Kidney capillary endothelial cell (primary cell): ENCODE measurements around the gene ITPK1.

Experiments used
- DNase-seq: peaks from one replicate; pipeline ENCODE4 v3.0.0-alpha.2; 2018; ENCODE audit warnings: low spot score

Gene ITPK1

DNA sequence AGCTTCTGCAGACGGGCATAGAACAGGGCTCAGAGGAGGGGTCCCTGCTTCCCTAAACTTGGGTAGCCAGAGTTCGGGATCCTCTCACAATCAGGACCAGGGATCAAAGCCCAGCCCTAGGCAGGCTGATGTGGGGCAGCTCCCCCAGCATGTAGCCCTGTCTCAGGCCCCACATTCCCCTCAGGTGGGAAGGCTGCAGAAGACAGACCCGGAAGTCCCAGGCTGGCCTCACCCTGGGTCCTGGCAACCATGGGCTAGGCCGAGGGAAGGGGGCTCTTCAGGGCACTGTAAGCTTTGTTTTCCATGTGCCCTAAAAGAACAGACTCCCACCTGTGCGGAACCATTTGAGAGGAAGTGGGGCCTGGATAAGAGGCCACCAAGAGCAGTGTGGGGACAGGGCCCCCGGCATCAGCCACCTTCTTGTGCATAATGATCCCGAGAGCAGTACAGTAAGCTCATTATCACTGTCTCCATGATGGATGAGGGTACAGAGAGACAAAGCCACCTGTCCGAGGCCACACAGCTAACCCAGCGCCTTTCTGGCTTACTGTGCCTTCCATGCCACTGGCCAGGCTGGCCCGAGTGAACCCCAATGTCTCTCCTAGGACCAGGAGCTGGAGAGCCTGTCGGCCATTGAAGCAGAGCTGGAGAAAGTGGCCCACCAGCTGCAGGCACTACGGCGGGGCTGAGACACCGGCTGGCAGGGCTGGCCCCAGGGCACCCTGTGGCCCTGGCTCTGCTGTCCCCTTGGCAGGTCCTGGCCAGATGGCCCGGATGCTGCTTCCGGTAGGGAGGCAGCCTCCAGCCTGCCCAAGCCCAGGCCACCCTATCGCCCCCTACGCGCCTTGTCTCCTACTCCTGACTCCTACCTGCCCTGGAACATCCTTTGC lies 181.3 kb downstream of the ITPK1 start:
- DNase-seq: no peak

DNA sequence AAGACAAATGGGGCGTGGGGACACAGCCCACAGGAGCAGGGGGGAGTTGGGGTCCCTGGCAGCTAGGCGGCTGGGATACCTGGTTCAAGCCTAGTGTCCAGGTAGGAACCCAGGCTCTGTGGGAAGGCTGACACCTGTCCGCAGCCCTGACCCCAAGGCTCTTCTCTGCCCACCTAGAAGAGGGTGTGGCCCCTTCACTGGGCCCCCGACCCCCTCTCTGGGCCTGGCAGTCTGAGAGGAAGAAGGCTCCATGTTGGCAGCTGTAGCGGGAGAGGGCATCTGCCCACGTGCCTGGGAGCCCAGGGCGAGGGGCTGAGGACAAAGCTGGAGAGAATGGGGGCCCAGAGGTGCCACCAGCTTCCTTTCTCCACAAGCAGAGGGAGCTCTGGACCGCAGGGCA lies 182.2 kb downstream of the ITPK1 start:
- no peak for DNase-seq

DNA sequence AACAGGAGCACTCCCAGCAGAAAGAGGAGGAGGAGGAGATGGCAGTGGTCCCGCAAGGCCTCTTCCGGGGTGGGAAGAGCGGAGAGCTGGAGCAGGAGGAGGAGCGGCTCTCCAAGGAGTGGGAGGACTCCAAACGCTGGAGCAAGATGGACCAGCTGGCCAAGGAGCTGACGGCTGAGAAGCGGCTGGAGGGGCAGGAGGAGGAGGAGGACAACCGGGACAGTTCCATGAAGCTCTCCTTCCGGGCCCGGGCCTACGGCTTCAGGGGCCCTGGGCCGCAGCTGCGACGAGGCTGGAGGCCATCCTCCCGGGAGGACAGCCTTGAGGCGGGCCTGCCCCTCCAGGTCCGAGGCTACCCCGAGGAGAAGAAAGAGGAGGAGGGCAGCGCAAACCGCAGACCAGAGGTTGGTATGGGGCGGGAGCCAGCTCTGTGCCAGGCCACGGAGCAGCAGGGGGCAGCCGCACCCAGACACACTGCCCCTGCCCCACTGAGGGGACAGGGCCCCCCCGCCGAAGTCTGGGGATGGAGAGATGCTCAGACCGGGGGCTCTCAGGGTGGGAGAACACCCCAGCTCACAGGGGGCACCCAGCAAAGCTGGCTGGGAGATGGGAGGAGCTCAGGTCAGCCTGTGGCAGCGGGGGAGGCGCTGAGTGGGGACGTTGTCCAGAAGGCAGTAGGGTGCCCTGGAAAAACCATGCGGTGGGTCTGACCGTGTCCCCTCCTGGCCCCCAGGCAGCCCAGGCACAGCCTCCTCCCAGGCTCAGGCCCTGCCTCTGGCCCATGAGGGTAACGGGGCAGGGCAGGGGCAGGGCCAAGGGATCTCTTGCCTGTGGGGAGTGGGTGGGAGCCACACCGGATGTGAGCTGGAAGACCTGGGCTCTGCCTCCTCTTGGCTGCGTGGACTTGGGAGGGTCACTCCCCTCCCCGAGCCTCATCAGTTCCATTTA lies 183.0 kb downstream of the ITPK1 start:
- DNase-seq: no peak

DNA sequence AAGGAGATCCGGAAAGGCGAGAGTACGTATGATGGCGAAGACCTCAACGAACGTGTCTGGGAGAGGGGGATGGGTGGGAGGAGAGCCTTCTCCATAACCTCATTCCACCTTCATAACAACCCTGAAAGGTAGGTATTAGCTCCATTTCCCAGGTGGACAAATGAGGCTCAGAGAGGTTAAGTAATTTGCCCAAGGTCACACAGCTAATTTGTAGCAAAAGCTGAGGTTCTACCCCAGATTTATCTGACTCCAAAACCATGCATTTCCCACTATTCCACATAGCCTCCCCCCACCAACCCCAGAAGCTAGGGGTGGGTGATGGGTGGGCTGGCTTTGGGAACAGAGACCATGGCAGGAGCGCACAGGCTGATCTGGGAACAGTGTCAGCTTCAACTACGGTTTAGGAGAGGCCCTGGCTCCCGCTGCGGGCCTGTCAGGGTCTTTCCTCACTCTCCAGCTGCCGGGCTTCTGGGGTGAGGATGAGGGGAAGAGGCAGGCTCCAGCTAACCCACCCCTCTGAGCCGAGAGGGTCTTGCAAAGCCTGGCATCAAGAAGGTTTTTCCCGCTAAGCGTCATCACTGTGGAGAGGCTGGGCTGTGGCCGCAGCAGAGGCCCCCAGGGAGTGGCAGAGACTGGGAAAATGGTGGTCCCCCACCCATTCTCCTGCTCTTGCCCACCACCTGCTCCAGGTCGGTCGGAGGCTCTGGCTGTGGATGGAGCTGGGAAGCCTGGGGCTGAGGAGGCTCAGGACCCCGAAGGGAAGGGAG lies 183.9 kb downstream of the ITPK1 start:
- no peak for DNase-seq

DNA sequence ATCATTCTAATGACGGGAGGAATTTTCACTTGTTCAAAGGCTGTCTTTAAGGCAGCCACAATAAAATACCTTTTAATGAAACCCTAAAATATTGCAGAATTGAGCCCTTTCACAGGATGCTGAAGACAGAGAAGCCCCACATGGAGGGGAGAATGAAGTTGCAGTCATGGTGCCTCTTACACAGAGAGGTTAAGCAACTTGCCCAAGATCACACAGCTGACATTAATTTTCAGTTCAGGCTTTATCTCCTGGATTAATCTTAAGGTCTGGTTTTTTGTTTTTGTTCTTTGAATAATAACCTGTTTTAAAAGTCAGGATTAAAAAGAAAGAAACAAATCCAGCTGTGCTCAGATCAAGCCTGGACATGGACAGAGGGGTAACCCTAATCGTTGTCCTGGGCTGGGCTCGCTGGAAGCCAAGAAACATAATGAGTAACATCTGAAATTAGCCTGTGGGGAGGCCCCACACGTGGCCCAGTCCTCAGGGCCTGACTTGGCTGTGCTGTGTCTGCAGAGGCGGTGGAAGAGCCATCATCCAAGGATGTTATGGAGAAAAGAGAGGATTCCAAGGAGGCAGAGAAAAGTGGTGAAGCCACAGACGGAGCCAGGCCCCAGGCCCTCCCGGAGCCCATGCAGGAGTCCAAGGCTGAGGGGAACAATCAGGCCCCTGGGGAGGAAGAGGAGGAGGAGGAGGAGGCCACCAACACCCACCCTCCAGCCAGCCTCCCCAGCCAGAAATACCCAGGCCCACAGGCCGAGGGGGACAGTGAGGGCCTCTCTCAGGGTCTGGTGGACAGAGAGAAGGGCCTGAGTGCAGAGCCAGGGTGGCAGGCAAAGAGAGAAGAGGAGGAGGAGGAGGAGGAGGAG lies 184.8 kb downstream of the ITPK1 start:
- DNase-seq: no peak

DNA sequence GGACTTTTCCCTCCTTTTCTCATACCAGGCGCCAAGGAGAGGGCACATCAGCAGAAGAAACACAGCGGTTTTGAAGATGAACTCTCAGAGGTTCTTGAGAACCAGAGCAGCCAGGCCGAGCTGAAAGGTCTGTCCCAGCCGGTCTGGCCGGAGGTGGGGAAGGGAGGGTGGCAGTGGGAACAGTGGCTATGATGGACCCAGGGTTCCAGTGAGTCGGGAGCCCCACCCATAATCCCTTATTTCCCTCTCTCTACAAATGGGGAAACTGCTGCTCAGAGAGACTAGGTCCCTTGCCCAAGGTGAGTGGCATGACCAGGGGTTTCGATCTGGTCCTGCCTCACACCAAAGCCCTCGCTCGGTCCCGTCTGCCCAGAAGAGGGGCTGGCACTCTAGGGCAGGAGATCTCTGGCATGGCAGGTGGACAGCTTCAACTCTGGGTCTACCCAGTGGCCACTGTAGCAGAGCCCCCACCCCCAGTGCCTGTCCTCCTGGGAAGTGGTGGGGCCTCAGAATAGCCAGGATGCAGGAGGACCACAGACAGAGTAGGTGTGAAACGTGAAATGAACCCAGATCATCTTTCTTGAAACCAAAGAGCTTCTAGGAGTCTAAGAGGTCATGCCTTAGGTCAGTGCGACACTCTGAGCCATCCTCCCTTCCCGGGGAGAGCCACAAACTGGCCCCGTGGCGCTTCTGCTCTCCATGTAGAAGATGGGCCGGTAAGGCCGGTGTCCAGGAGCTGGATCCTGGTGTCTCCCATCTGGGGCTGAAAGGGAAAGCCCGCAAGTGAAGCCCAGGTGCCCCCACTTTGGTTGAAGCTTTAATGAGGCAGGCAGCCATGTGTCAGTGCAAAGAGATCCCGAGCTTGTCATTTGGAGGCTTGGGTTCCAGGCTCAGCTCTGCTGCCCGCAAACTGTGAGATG lies 185.8 kb downstream of the ITPK1 start:
- no peak for DNase-seq

- DNase-seq: no peak
Observed at GRCh38 chr14:92928961-92929688, 186.6 kb downstream of the ITPK1 start.

DNA sequence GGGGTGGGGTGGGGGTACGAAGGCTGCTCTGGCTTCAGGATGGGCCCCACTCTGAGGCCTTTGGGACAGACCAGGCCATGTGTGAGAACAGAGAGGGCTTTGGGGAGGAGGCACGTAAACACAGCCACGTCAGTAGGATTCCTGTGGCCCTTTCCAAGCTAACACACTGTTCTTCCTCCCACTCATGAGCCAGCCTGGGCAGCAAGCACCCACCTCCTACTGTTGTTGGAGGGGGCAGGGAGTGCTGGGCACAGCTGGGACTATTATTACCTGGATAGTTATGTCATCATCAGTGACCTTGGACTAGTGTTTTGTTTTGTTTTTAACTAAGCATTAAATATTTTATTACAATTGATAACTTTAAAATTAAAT lies 187.5 kb downstream of the ITPK1 start:
- DNase-seq: no peak

GRCh38 chr14:92927349-92928257 lies 188.1 kb downstream of the ITPK1 start:
- DNase-seq: no peak

GRCh38 chr14:92926931-92927330 lies 188.8 kb downstream of the ITPK1 start:
- DNase-seq: no peak

DNA sequence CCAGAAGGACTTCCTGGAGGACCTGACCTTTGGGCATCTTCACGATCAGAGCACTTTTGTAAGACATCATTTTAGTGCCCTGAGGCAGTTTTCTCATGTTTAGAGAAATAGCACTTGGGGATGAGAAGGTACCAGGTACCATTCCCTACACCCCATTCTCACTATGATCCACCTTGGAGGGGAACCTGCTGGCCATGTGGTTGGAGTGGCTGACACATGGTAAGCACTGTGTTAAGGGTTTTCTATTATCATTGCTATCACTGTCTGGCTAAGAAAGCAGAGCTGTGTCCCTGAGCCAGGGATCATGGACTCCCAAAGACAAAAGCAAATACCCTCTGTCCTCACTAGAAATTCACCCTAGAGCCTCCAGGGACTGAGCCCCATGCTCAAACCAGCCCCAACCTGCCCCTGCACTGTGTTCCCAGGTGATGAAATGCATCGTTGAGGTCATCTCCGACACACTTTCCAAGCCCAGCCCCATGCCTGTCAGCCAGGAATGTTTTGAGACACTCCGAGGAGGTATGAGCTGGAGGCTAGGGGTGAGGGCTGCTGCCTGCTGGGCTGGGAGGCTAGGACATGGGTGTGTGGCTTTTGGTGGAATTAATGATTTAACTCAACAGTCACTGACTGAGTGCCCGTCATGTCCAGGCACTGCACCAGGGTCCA lies 189.4 kb downstream of the ITPK1 start:
- DNase-seq: no peak

DNA sequence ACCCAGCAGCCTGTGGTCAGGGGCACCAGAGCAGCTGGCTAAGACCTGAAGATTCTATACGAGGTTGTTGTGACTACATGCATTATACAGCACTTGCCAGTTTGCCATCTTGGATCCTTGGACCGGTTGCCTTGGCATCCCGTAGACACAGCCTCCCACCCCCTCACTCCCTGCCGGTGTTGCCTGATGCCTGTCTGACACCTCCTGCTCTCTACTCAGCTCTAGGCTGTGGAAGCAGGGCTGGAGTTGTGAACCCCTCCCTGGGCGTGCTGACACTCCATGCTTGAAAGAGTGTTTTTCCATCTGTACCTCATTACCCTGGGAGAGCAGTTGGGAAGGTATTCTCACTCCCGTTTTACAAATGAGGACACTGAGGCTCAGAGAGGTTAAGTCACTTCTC lies 190.3 kb downstream of the ITPK1 start:
- no peak for DNase-seq

DNA sequence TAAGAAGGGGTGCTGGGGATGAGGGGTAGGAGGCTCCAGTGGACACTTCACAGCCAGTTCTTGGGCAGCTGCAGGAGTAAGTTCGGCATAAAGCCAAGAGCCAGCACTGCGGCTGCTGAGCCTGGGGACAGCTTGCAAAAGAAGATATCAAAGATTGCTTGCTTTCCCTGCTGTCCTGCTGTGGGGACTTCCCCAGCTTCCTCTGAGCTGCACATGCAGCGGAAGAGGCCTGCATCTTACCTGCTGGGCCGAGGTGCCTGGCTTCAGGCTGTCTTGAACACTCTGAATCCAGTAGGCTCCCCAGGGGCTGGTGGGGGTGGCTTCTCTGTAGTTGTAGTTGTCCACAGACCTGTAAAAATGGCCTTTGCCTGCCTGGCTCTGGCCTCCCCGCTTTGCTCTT lies 191.5 kb downstream of the ITPK1 start:
- DNase-seq: no peak

DNA sequence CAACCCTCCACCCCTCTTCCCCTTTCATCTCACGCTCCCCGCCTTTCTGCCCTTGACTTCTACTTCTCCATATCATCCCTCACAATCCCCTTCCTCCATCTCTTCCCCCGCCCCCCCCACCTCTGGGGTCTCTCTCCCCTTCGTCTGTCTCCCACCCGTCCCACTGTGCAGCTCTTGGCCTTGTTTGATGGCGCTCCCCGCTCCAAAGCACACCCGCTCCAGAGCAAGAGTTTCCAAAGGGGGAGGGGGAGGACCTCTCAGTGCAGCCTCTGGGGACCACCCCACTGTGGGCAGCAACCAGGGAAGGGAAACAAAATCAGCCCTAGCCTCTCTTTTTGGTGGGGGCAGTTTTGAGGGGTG lies 192.0 kb downstream of the ITPK1 start:
- DNase-seq: no peak

DNA sequence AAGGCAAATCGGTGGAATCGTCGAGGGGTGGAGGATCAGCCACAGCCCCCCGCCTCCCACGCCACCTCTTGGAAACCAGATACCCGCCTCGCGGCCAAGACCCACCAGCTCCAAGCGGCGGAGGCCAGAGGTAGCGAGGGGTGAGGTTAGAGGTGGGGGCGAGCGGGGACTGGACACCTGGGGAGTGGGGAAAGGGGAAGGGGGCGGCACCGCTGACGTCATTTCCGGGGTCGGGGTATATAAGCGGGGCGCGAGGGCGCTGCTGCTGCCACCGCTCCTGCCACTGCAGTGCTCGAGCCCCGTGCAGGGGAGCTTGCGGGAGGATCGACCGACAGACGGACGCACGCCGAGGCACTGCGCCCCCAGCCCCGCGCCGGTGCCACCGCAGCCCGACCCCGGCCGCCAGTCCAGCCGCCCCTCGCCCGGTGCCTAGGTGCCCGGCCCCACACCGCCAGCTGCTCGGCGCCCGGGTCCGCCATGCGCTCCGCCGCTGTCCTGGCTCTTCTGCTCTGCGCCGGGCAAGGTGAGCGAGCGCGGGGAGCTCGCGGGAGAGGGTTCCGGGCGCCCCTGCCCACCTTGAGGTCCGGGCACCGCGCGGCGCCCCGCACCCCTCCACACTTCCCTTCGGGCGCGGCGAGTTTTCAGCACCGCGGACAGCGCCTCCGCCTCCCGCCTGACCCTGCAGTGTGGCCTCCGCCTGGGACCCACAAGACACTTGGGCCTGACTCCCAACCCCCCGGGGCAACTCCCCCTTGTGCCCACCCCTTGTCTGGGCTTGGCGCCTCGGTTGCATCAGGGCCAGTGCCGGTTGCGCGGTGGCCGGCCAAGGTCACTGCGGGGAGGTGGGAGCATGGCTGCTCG lies 192.6 kb downstream of the ITPK1 start, which contains the start of gene CHGA:
TSS of gene CHGA (plus strand) at position 268 of the 861 bp plus-strand sequence. CDS start at position 478, 210 bp downstream.
- DNase-seq: peak; percentile 23

DNA sequence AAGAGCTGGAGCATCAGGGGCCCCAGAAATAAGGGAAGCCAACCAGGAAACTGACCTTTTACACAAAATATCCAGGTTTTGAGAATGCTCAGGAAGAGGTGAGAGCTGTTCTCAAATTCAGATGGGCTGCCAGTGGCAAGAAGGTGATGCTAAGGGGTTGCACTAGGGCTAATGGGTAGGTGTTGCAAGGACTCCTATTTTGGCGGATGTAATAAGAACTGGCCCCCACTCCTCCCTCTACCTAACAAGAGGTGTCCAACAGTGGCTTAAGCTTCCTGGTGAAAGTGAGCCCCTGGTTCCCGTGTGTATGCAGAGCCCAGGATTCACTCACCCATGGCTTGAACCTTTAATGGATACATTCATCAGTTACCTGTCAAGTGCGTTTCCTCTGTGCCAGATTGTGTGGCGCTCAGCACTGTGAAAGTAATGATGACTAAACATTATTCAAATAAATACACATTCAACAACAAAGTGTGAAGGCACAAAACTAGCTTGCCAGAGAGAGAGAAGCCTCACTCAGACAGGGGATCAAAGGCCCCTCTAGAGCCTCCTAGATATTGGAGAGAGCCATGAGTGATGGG lies 193.5 kb downstream of the ITPK1 start:
- DNase-seq: no peak
